ENCODE data around the gene CD7. TPM values are rescaled to one million over a fixed set of nuclear protein-coding genes. Genes with fewer than 3 reads are reported as not detected.

The CD7 gene
- total and polyA plus RNA-seq, 2 donors (not counting 3 experiments of a cell fraction or from before 2014, with no cell fraction given) = not detected

DNA sequence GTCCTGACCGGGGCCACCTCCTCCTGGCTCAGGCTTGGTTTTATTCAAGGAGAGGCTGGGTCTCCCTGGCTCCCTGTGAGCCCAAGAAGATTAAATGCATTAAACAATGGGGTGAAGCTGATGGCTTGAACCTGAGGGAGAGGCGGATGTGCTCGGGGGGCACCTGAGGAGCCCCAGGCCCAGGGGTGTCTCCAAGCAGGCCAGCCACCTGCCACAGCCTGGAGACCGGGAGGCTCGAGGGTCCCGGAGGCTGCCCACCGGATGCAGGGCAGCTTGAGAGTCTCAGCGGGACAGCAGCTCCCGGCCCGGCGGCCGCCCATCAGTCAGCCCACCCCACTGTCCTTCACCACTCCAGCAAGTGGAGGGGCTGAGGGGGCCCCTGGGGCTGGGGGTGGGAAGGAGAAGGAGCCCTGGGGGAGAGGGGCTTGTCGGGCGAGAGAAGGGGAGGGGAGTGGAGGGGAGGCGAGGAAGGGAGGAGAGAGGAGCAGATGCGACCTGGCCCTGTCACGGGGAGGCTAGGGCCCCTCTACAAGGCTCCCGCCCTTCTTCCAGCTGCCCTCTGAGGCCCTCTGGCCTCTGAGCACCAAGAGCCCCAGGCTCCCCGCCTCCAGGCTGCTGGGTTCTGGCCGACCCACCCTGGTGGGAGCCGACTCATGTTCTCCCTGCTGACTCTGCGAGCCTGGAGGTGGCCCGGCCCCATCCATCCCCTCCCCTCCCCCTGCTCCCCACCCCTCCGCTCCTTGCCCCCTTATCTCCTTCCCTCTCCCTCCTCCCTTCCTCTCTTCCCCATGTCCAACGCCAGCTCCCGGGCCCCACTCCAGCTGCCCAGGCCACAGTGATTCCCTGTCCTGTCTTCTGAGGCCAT is 13.2 kb downstream of the CD7 start:
- no peak overlapping the region for H3K4me2 ChIP-seq (ENCODE audit: insufficient read depth, low read length)
- no TSS peak for BruUV-seq (replicated peaks)
- no peak overlapping the region for H3K9ac ChIP-seq (replicated peaks; ENCODE audit: extremely low read depth, insufficient read depth, low read length)
- H3K27ac ChIP-seq (ENCODE audit: insufficient read depth, low read depth, low read length) = no peak overlapping the region
- no peak overlapping the region for H3K4me3 ChIP-seq (replicated peaks in 1 of 3; ENCODE audit: insufficient read depth in 1 of 3, low read depth in 1 of 3, low read length in 3 of 3)
- H4K20me1 ChIP-seq (replicated peaks; ENCODE audit: control insufficient read depth, extremely low read depth, insufficient read depth, low read length) = no peaks in the 10 kb centered on the region
- FAIRE-seq = no peak
- H3K79me2 ChIP-seq (ENCODE audit: control insufficient read depth, insufficient read depth, low read length) = no peaks in the 10 kb centered on the region
- TF ChIP-seq FOS (IDR thresholded peaks at IDR 0.05; ENCODE audit: borderline replicate concordance, insufficient read depth, low read length) (no peak), POLR2AphosphoS5 (IDR thresholded peaks at IDR 0.05; ENCODE audit: insufficient read depth, low read depth, low read length) (no peak), MYC (IDR thresholded peaks at IDR 0.05; ENCODE audit: low read depth, low read length) (no peak), CTCF (IDR thresholded peaks at IDR 0.05; ENCODE audit: extremely low read depth in 1 of 2, insufficient read depth in 1 of 2, low read depth in 1 of 2, low read length in 2 of 2) (no peak), JUN (IDR thresholded peaks at IDR 0.05; ENCODE audit: borderline replicate concordance, insufficient read depth, insufficient read length, low read depth) (no peak), GATA2 (IDR thresholded peaks at IDR 0.05; ENCODE audit: insufficient read depth, insufficient read length, low read depth, low read length) (no peak), EZH2 (IDR thresholded peaks at IDR 0.05; ENCODE audit: borderline replicate concordance, low read depth, low read length, severe bottlenecking) (no peak), POLR2A (IDR thresholded peaks at IDR 0.05; ENCODE audit: low read depth, low read length) (no peak)
- TF ChIP-seq, protein P1, sequence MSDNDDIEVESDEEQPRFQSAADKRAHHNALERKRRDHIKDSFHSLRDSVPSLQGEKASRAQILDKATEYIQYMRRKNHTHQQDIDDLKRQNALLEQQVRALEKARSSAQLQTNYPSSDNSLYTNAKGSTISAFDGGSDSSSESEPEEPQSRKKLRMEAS (IDR thresholded peaks at IDR 0.05; ENCODE audit: insufficient read depth, insufficient read length) = no peak
- POLR2A ChIA-PET = no interaction called here
- peaks cover 0 to 2% of the 10 kb centered on the region in 2 experiments for H3K27me3 ChIP-seq (ENCODE audit: control insufficient read depth in 2 of 2, insufficient read depth in 2 of 2, low read length in 2 of 2)
- CTCF ChIA-PET = interaction anchor here (1.5 to 2.6 kb wide), 3 partner anchors 10 to 16 kb away, joined by 4 to 6 read pairs (median 4); partner anchors contain the start of gene CD7
- dilution Hi-C loops (cut with MboI; ENCODE audit: extremely low pct_ligation_motif_present, low sequenced_read_pairs) = no loop called here
- DNase-seq (ENCODE audit: low read depth, low spot score) = no peak
- H3K9me3 ChIP-seq (replicated peaks; ENCODE audit: control insufficient read depth, insufficient read depth, low read length) = no peaks in the 10 kb centered on the region
- no peak overlapping the region for H2AFZ ChIP-seq (ENCODE audit: low read depth, low read length)
- no peaks in the 10 kb centered on the region for H3K4me1 ChIP-seq (ENCODE audit: control insufficient read depth, extremely low read depth, insufficient read depth, low read length)
- intact Hi-C loops (cut with micrococcal nuclease) = no loop called here
- no peaks in the 10 kb centered on the region for H3K36me3 ChIP-seq (ENCODE audit: control insufficient read depth in 2 of 2, extremely low read depth in 1 of 2, insufficient read depth in 2 of 2, low read length in 2 of 2)
- no peaks in the 10 kb centered on the region for H3K9me1 ChIP-seq (replicated peaks; ENCODE audit: control insufficient read depth, extremely low read depth, insufficient read depth, low read length)

Data from endothelial cell of umbilical vein (primary cell).